AG04449 (cell line): ENCODE results near the gene ZNF100.
"Not testable (repeated sequence)": the region's sequence is repeated elsewhere in the genome, so short reads cannot be mapped to it uniquely, and the experiment has no call there.

Experiments used
- CTCF ChIA-PET: fragments of 350-600 bp; formaldehyde crosslinking; extraction: SDS; loops from one replicate; lab custom pipeline; 2021; ENCODE audit warnings: antibody characterized with exemption; lab: Yijun Ruan, JAX
- POLR2A ChIA-PET: fragments of 400-600, 350-600 bp; formaldehyde crosslinking; extraction: SDS; loops from one replicate; lab custom pipeline; 2020; ENCODE audit warnings: antibody characterized with exemption, inconsistent platforms; lab: Yijun Ruan, JAX
- DNase-seq: peaks from one replicate; pipeline ENCODE4 v3.0.0-alpha.2; 2010; ENCODE audit warnings: low read depth, low spot score
- H3K4me3 ChIP-seq: 2 replicates; pipeline ENCODE4 v1.5.1; 2011; ENCODE audit warnings: low read depth, mild to moderate bottlenecking, control low read depth, low read length
- TF ChIP-seq, protein P1 (sequence below): IDR thresholded peaks from one replicate; pipeline ENCODE4 v1.5.1; 2011; ENCODE audit warnings: mild to moderate bottlenecking, moderate library complexity, low read length, control low read depth, inconsistent platforms; ENCODE audit not compliant: insufficient read depth; ENCODE audit errors: missing control alignments

Gene ZNF100

DNA sequence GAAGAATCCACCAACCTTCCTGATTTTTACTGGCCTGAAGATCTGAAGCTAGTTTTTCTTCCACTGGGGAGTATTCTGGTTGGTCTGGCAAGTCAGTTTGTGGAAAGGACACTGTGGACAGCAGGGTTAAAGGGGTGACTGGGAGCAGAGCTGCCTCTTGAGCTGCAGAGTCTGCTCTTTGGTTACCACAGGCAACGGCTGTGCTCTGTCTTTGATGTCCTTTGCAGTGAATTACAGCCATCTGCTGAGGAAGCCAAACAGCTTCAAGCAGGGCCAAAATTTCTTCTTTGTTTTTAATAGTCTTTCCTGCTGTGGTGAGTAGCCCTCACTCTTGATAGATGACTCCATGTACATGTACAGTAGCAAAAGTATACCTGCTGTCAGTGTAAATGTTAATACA is 75.7 kb downstream of the ZNF100 start:
- H3K4me3 ChIP-seq: no peak overlapping the region
- no peak for DNase-seq
- ChIA-PET POLR2A (no interaction called here), CTCF (no interaction called here)
- TF ChIP-seq, protein P1, sequence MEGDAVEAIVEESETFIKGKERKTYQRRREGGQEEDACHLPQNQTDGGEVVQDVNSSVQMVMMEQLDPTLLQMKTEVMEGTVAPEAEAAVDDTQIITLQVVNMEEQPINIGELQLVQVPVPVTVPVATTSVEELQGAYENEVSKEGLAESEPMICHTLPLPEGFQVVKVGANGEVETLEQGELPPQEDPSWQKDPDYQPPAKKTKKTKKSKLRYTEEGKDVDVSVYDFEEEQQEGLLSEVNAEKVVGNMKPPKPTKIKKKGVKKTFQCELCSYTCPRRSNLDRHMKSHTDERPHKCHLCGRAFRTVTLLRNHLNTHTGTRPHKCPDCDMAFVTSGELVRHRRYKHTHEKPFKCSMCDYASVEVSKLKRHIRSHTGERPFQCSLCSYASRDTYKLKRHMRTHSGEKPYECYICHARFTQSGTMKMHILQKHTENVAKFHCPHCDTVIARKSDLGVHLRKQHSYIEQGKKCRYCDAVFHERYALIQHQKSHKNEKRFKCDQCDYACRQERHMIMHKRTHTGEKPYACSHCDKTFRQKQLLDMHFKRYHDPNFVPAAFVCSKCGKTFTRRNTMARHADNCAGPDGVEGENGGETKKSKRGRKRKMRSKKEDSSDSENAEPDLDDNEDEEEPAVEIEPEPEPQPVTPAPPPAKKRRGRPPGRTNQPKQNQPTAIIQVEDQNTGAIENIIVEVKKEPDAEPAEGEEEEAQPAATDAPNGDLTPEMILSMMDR: no peak

DNA sequence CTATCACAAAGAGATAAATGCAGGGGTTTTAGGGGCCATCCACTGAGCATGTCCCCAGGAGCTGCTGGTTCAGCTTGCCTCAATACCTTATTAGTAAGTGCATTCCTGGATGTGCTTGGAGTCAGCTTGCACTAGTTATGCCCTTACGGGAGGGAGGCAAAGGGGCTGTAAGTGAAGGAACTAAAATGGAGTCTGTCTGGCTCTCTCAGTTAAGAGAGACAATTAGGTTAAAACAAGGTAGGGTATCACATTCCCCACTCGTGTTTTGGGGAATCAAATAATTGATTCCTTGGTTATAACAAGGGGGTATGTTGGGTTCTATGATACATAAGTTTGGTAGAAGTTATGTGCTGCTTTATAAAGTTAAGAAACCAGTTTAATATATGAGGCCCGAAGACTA is 78.9 kb downstream of the ZNF100 start:
- POLR2A ChIA-PET: no interaction called here
- CTCF ChIA-PET: no interaction called here
- no peak overlapping the region for H3K4me3 ChIP-seq
- DNase-seq: no peak
- TF ChIP-seq, protein P1: no peak

DNA sequence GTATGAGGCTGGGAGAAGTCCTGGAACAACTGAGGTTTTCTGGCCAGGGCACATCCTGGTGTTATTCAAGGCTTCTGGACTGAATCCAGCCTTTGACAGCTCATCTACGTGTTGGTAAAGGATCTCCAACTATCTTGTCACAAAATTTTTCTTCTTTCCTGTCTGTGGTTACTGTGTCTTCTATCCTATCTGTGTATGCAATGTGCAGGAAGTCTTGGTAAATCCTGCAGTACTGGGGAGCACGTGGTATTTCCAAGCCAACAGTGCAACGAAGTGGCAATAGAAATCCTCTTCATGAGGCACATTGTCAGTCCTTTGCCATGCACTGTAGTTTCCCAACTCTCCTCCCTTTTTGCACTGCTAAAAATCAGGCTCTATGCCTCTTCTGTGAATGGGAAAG is 86.7 kb downstream of the ZNF100 start:
- TF ChIP-seq, protein P1: no peak
- no peak for DNase-seq
- H3K4me3 ChIP-seq: no peak overlapping the region
- CTCF ChIA-PET: no interaction called here
- POLR2A ChIA-PET: no interaction called here

DNA sequence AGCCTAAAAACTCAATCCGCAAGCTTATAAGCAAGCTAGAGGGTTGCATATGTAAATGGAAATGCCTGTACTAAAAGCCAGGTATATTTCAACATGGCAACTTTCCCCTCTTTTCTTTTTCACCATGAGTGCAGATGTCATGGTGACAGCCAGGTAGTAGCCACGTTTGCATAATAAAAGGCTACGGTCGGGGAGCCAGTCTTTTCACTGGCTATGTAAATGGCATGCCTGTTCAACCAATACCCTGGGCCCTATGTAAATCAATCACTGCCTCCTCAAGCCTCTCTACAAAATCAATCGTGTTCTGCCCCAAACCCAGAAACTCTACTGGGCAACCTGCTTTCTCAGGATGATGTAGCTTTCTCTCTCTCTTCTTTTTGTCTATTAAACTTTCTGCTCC is 87.4 kb downstream of the ZNF100 start:
- TF ChIP-seq, protein P1: no peak
- no peak overlapping the region for H3K4me3 ChIP-seq
- CTCF ChIA-PET: no interaction called here
- POLR2A ChIA-PET: no interaction called here
- DNase-seq: no peak

DNA sequence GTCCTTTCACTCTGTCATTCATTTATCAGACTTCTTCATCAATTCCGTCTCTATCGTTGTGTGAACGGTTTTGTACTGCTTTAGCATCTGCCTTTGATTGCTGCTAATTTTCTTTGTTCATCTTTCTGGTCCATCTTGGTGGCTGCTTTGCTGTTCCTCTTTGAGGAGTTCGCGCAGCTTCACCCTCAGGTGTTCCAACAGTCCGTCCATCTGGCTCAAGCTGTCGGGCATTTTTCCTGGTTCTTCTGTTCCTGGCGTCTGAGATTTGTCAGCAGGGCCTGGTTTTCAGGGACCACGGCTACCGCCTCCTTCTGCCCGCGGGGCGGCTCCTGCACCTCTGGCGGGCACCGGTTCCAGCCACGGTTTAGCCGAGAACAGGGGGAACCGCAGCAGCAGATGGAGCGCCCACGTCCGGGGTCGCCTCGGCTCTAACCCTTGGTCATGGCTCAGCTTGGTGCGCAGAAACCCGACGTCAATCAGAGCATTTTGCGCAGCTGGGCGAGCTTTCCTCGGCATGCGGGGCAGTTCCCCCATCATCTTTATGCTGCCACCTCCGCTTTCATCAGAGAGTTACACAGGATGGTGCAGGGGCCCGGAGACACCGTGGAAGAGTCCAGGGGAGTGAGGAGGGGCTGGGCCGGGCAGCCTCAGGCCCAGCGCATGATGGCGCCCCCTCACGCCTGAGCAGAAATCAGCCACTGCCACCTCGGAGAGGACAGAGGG is 89.5 kb downstream of the ZNF100 start:
- TF ChIP-seq, protein P1: no peak

DNA sequence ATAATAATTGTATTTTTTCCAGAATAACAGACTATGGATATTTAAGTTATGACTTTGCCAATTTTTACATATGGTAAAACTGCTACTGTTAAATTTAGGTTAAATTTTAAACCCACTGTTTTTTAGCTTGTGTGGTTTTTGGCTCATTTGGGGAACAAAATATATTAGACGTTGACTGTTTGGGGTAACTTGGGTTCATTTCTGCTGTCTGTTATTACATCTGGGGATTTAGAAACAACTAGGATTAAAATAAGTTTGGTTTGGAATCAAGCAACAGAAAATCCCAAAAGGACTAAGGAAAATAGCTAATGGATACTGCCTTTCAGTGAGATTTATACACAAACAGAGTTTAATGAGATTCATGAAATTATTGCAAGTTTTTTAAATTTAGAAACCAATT is 92.9 kb downstream of the ZNF100 start:
- POLR2A ChIA-PET: no interaction called here
- CTCF ChIA-PET: no interaction called here
- no peak overlapping the region for H3K4me3 ChIP-seq
- TF ChIP-seq, protein P1: no peak
- DNase-seq: no peak

More for the DNA sequence above, 89.5 kb downstream of the ZNF100 start:
- ChIA-PET POLR2A (no interaction called here), CTCF (no interaction called here)
- no peak overlapping the region for H3K4me3 ChIP-seq
- DNase-seq: no peak

DNA sequence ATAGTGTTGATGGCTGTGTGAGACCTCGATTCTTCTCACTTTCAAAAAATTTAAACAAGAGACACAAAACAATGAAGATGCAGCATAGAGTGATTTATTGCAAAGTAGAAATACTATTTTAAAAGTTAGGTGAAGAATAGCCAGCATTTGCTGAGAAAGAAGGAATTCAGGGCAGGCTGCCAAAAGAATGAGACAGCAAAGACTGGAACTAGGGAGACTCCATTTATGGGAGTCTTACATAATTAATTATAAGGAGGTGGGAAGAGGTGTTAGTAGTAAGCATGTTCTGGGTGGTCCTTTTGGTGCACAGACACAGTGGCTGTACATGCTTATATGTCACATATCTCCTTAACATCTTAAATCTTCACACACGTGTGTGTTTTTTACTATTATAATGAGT is 93.9 kb downstream of the ZNF100 start:
- DNase-seq, CTCF ChIA-PET, H3K4me3 ChIP-seq, POLR2A ChIA-PET: not testable (repeated sequence)
